GM19395 (cell line): ENCODE data around the gene DNAJC30.
"Not testable (repeated sequence)": the region's sequence is repeated elsewhere in the genome, so short reads cannot be mapped to it uniquely, and the experiment has no call there.

Experiments
- ATAC-seq: cut with Tn5 transposase; IDR thresholded peaks from one replicate; pipeline ENCODE4 v1.9.1; 2021; ENCODE audit warnings: mild to moderate bottlenecking, moderate library complexity; ENCODE audit not compliant: unreplicated experiment

Gene DNAJC30

GRCh38 chr7:73683788-73684693 lies 788 bp upstream of the DNAJC30 start:
- ATAC-seq = peak; percentile 25

GRCh38 chr7:73682745-73683055 lies 553 bp downstream of the DNAJC30 start:
- ATAC-seq = no peak

- ATAC-seq = no peak
These were observed 2.2 kb downstream of the DNAJC30 start for GRCh38 chr7:73681031-73681430.

- ATAC-seq = no peak
These were observed 2.8 kb downstream of the DNAJC30 start for GRCh38 chr7:73680501-73680900.

GRCh38 chr7:73679709-73680108 lies 3.5 kb downstream of the DNAJC30 start:
- ATAC-seq = no peak

- no peak for ATAC-seq
These were observed 4.4 kb downstream of the DNAJC30 start for GRCh38 chr7:73678862-73679261.

- not testable (repeated sequence) for ATAC-seq
These were observed 7.2 kb downstream of the DNAJC30 start for GRCh38 chr7:73676062-73676461.

- no peak for ATAC-seq
These were observed 8.7 kb downstream of the DNAJC30 start for GRCh38 chr7:73674468-73675124.

GRCh38 chr7:73671857-73672445 lies 11.3 kb downstream of the DNAJC30 start:
- no peak for ATAC-seq

- no peak for ATAC-seq
These were observed 12.0 kb downstream of the DNAJC30 start for GRCh38 chr7:73671322-73671661.

GRCh38 chr7:73669858-73670385 lies 13.3 kb downstream of the DNAJC30 start:
- no peak for ATAC-seq

GRCh38 chr7:73669288-73669701 lies 14.0 kb downstream of the DNAJC30 start:
- ATAC-seq = no peak

GRCh38 chr7:73668886-73669230 lies 14.4 kb downstream of the DNAJC30 start:
- no peak for ATAC-seq

- ATAC-seq = peak; percentile 8
These were observed 15.0 kb downstream of the DNAJC30 start for GRCh38 chr7:73668103-73668885.

GRCh38 chr7:73667344-73668102 lies 15.7 kb downstream of the DNAJC30 start, which contains the start of gene VPS37D:
Gene VPS37D (plus strand): TSS chr7:73667831. CDS start chr7:73667959, 128 bp downstream.
- peak; percentile 85 for ATAC-seq

GRCh38 chr7:73663033-73663432 lies 20.2 kb downstream of the DNAJC30 start:
- ATAC-seq = no peak

GRCh38 chr7:73660594-73660993 lies 22.7 kb downstream of the DNAJC30 start:
- not testable (repeated sequence) for ATAC-seq

GRCh38 chr7:73659983-73660382 lies 23.3 kb downstream of the DNAJC30 start:
- ATAC-seq = no peak

GRCh38 chr7:73655309-73655708 lies 27.9 kb downstream of the DNAJC30 start:
- ATAC-seq = not testable (repeated sequence)

- no peak for ATAC-seq
These were observed 30.7 kb downstream of the DNAJC30 start for GRCh38 chr7:73652541-73652949.
